ENCODE measurements around the gene TANC2.
A peak's percentile ranks its signal among the peaks of the same experiment; 100 is the strongest.

The TANC2 gene

GRCh38 chr17:62965686-62966425 lies at the start of gene TANC2:
TANC2 (plus strand) TSS chr17:62966235; CDS start chr17:63009560, 43,325 bp downstream.
- peak; percentile 82 for DNase-seq (ENCODE audit: low read depth)
- peak within 1 kb of the TSS; percentile 85 for H3K4me3 ChIP-seq (replicated peaks; ENCODE audit: low read depth, low read length)
- TF ChIP-seq CTCF (IDR thresholded peaks at IDR 0.05; ENCODE audit: low read length, missing control alignments) = no peak

- H3K4me3 ChIP-seq (replicated peaks; ENCODE audit: low read depth, low read length) = no peak overlapping the region
- DNase-seq (ENCODE audit: low read depth) = peak; percentile 64
- no peak for TF ChIP-seq CTCF (IDR thresholded peaks at IDR 0.05; ENCODE audit: low read length, missing control alignments)
Observed at GRCh38 chr17:62916684-62917571, 49.1 kb upstream of the TANC2 start.

- DNase-seq (ENCODE audit: low read depth) = peak; percentile 30
- no peak for TF ChIP-seq CTCF (IDR thresholded peaks at IDR 0.05; ENCODE audit: low read length, missing control alignments)
Observed at GRCh38 chr17:62919388-62919787, 46.6 kb upstream of the TANC2 start.

GRCh38 chr17:62920300-62920699 lies 45.7 kb upstream of the TANC2 start:
- no peak for DNase-seq (ENCODE audit: low read depth)
- no peak overlapping the region for H3K4me3 ChIP-seq (replicated peaks; ENCODE audit: low read depth, low read length)
- TF ChIP-seq CTCF (IDR thresholded peaks at IDR 0.05; ENCODE audit: low read length, missing control alignments) = no peak

More at GRCh38 chr17:62919388-62919787, 46.6 kb upstream of the TANC2 start:
- no peak overlapping the region for H3K4me3 ChIP-seq (replicated peaks; ENCODE audit: low read depth, low read length)

GRCh38 chr17:62921817-62922216 lies 44.2 kb upstream of the TANC2 start:
- H3K4me3 ChIP-seq (replicated peaks; ENCODE audit: low read depth, low read length) = no peak overlapping the region
- DNase-seq (ENCODE audit: low read depth) = no peak
- no peak for TF ChIP-seq CTCF (IDR thresholded peaks at IDR 0.05; ENCODE audit: low read length, missing control alignments)

- TF ChIP-seq CTCF (IDR thresholded peaks at IDR 0.05; ENCODE audit: low read length, missing control alignments) = no peak
- no peak overlapping the region for H3K4me3 ChIP-seq (replicated peaks; ENCODE audit: low read depth, low read length)
- no peak for DNase-seq (ENCODE audit: low read depth)
Observed at GRCh38 chr17:62923258-62924150, 42.5 kb upstream of the TANC2 start.
